Suprapubic skin (tissue), 3 donors: Measurements from ENCODE around the gene CRTAC1.

Source experiments
- POLR2AphosphoS5 ChIP-seq, 3 donors: sonication (generic); formaldehyde crosslinking; IDR thresholded peaks; one replicate each; pipeline ENCODE4 v1.6.1; 2017; ENCODE audit warnings: antibody characterized with exemption in 3 of 3
- TF ChIP-seq, protein P1 (sequence below), 2 donors: fragments of 200-600 bp in 1 of 2; fragments of 450-650 bp in 1 of 2; sonication (generic) in 1 of 2; IDR thresholded peaks; one replicate each; pipeline ENCODE4 v1.5.1; 2016 to 2019; ENCODE audit warnings: antibody characterized with exemption in 2 of 2, mild to moderate bottlenecking in 1 of 2, moderate library complexity in 1 of 2

GRCh38 chr10:97838091-97838490 is 192.3 kb downstream of the CRTAC1 start:
- TF ChIP-seq, protein P1, sequence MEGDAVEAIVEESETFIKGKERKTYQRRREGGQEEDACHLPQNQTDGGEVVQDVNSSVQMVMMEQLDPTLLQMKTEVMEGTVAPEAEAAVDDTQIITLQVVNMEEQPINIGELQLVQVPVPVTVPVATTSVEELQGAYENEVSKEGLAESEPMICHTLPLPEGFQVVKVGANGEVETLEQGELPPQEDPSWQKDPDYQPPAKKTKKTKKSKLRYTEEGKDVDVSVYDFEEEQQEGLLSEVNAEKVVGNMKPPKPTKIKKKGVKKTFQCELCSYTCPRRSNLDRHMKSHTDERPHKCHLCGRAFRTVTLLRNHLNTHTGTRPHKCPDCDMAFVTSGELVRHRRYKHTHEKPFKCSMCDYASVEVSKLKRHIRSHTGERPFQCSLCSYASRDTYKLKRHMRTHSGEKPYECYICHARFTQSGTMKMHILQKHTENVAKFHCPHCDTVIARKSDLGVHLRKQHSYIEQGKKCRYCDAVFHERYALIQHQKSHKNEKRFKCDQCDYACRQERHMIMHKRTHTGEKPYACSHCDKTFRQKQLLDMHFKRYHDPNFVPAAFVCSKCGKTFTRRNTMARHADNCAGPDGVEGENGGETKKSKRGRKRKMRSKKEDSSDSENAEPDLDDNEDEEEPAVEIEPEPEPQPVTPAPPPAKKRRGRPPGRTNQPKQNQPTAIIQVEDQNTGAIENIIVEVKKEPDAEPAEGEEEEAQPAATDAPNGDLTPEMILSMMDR (IDR thresholded peaks at IDR 0.05), result no peak
- TF ChIP-seq POLR2AphosphoS5 (IDR thresholded peaks at IDR 0.05), result no peak
